Calu3 (cell line): ENCODE measurements around the gene MCMBP. TPM values are rescaled to one million over a fixed set of nuclear protein-coding genes. Genes with fewer than 3 reads are reported as not detected.

Experiments
- BruUV-seq: library from RNA; stranded (reverse); fragments of 400-500 nt; replicated peaks from 2 replicates; lab custom pipeline; 2021; lab: Mats Ljungman, UMichigan
- CTCF ChIA-PET: fragments of 300-600 bp; sonication (Branson Sonifier 250); formaldehyde crosslinking; loops from one replicate; lab custom pipeline; 2022; ENCODE audit warnings: antibody characterized with exemption; lab: Charles Lee
- DNase-seq: peaks from one replicate; pipeline ENCODE4 v3.0.0; 2022
- H3K27ac Mint-ChIP-seq: one replicate; pipeline ENCODE4 v1.8.0; 2022; ENCODE audit warnings: mixed read lengths; ENCODE audit not compliant: unreplicated experiment
- H3K27me3 Mint-ChIP-seq: one replicate; pipeline ENCODE4 v1.8.0; 2022; ENCODE audit warnings: mixed read lengths; ENCODE audit not compliant: unreplicated experiment
- H3K36me3 Mint-ChIP-seq: one replicate; pipeline ENCODE4 v1.8.0; 2022; ENCODE audit warnings: mild to moderate bottlenecking, moderate library complexity, mixed read lengths; ENCODE audit not compliant: insufficient read depth, unreplicated experiment
- H3K4me1 Mint-ChIP-seq: one replicate; pipeline ENCODE4 v1.8.0; 2022; ENCODE audit warnings: mild to moderate bottlenecking, low read depth, mixed read lengths; ENCODE audit not compliant: unreplicated experiment
- H3K4me3 Mint-ChIP-seq: one replicate; pipeline ENCODE4 v1.8.0; 2022; ENCODE audit warnings: mild to moderate bottlenecking, low read depth, moderate library complexity, mixed read lengths; ENCODE audit not compliant: unreplicated experiment
- H3K9me3 Mint-ChIP-seq: one replicate; pipeline ENCODE4 v1.8.0; 2022; ENCODE audit warnings: low read depth, mixed read lengths; ENCODE audit not compliant: unreplicated experiment
- CTCF ChIP-seq: fragments of 200-600 bp; IDR thresholded peaks from one replicate; pipeline ENCODE4 v1.8.0; 2022; ENCODE audit warnings: antibody characterized with exemption; ENCODE audit not compliant: unreplicated experiment
- intact Hi-C: fragments of 100-400 bp; cut with micrococcal nuclease; formaldehyde crosslinking; loops from one replicate; pipeline ENCODE4 v1.10.0; 2022; ENCODE audit not compliant: unreplicated experiment
- total RNA-seq: library from RNA; stranded (reverse); gene quantifications from 2 replicates; pipeline ENCODE4 v1.2.3, GENCODE V29; 2022

Gene MCMBP
- total RNA-seq, 1 experiment from 2014 or later, result 40.3 TPM

GRCh38 chr10:119852822-119853221 is 19.8 kb downstream of the MCMBP start:
- Mint-ChIP-seq H3K36me3 (peaks cover 10% of the 10 kb centered on the region), H3K27ac (no peak overlapping the region), H3K9me3 (no peaks in the 10 kb centered on the region), H3K4me1 (no peaks in the 10 kb centered on the region), H3K4me3 (no peak overlapping the region), H3K27me3 (no peaks in the 10 kb centered on the region)
- DNase-seq, result no peak
- intact Hi-C loops, result no loop called here
- TF ChIP-seq CTCF, result no peak
- CTCF ChIA-PET, result no interaction called here
- BruUV-seq, result no TSS peak

GRCh38 chr10:119852277-119852676 is 20.4 kb downstream of the MCMBP start:
- intact Hi-C loops, result no loop called here
- Mint-ChIP-seq H3K36me3 (peaks cover 10% of the 10 kb centered on the region), H3K9me3 (no peaks in the 10 kb centered on the region), H3K4me3 (no peak overlapping the region), H3K4me1 (no peaks in the 10 kb centered on the region), H3K27me3 (no peaks in the 10 kb centered on the region), H3K27ac (no peak overlapping the region)
- no TSS peak for BruUV-seq
- CTCF ChIA-PET, result no interaction called here
- TF ChIP-seq CTCF, result no peak
- no peak for DNase-seq

GRCh38 chr10:119849944-119850343 is 22.7 kb downstream of the MCMBP start:
- Mint-ChIP-seq H3K27me3 (no peaks in the 10 kb centered on the region), H3K36me3 (peaks cover 14% of the 10 kb centered on the region), H3K4me3 (no peak overlapping the region), H3K27ac (no peak overlapping the region), H3K4me1 (no peaks in the 10 kb centered on the region), H3K9me3 (no peaks in the 10 kb centered on the region)
- no peak for DNase-seq
- CTCF ChIA-PET, result interaction anchor here (0.7 kb wide), 1 partner anchor 646 kb away, joined by 5 read pairs; no protein-coding TSS in a partner anchor
- intact Hi-C loops, result no loop called here
- no TSS peak for BruUV-seq
- TF ChIP-seq CTCF, result no peak

- no peak for TF ChIP-seq CTCF
- no peak for DNase-seq
- no peaks in the 10 kb centered on the region for H3K9me3 Mint-ChIP-seq
- H3K27me3 Mint-ChIP-seq, result no peaks in the 10 kb centered on the region
- intact Hi-C loops, result no loop called here
- H3K4me3 Mint-ChIP-seq, result no peak overlapping the region
- no peaks in the 10 kb centered on the region for H3K4me1 Mint-ChIP-seq
- H3K36me3 Mint-ChIP-seq, result peaks cover 14% of the 10 kb centered on the region
- CTCF ChIA-PET, result no interaction called here
- BruUV-seq, result no TSS peak
- no peak overlapping the region for H3K27ac Mint-ChIP-seq
Observed at GRCh38 chr10:119849031-119849789, 23.4 kb downstream of the MCMBP start.
